ENCODE results near the gene SLC17A9. TPM values are rescaled to one million over a fixed set of nuclear protein-coding genes. Genes with fewer than 3 reads are reported as not detected.

SLC17A9 gene
- total RNA-seq, 2 donors from 2014 or later = 5.2 to 7.0 TPM

GRCh38 chr20:63007646-63008488, 55.4 kb downstream of the SLC17A9 start:
- H3K36me3 Mint-ChIP-seq (ENCODE audit: low read depth) = no peaks in the 10 kb centered on the region
- no peak for ATAC-seq (replicated peaks)
- H3K4me3 Mint-ChIP-seq = peak overlapping the region; percentile 42
- H3K4me1 Mint-ChIP-seq = peaks cover 7% of the 10 kb centered on the region
- no peak overlapping the region for H3K27ac Mint-ChIP-seq
- peaks cover 26% of the 10 kb centered on the region for H3K27me3 Mint-ChIP-seq
- H3K9me3 Mint-ChIP-seq = no peaks in the 10 kb centered on the region

- Mint-ChIP-seq H3K9me3 (peaks cover 7% of the 10 kb centered on the region), H3K27ac (no peak overlapping the region), H3K4me3 (peak overlapping the region; percentile 42), H3K4me1 (peaks cover 7% of the 10 kb centered on the region), H3K36me3 (ENCODE audit: low read depth) (no peaks in the 10 kb centered on the region), H3K27me3 (peaks cover 28% of the 10 kb centered on the region)
- ATAC-seq (replicated peaks) = peak; percentile 2
These were observed 56.1 kb downstream of the SLC17A9 start for GRCh38 chr20:63008541-63009044.

GRCh38 chr20:63009045-63009961, 56.8 kb downstream of the SLC17A9 start:
- ATAC-seq (replicated peaks) = peak; percentile 71
- H3K27ac Mint-ChIP-seq = no peak overlapping the region
- no peaks in the 10 kb centered on the region for H3K36me3 Mint-ChIP-seq (ENCODE audit: low read depth)
- H3K27me3 Mint-ChIP-seq = peaks cover 25% of the 10 kb centered on the region
- peaks cover 8% of the 10 kb centered on the region for H3K9me3 Mint-ChIP-seq
- H3K4me1 Mint-ChIP-seq = peaks cover 7% of the 10 kb centered on the region
- peak overlapping the region; percentile 82 for H3K4me3 Mint-ChIP-seq

DNA sequence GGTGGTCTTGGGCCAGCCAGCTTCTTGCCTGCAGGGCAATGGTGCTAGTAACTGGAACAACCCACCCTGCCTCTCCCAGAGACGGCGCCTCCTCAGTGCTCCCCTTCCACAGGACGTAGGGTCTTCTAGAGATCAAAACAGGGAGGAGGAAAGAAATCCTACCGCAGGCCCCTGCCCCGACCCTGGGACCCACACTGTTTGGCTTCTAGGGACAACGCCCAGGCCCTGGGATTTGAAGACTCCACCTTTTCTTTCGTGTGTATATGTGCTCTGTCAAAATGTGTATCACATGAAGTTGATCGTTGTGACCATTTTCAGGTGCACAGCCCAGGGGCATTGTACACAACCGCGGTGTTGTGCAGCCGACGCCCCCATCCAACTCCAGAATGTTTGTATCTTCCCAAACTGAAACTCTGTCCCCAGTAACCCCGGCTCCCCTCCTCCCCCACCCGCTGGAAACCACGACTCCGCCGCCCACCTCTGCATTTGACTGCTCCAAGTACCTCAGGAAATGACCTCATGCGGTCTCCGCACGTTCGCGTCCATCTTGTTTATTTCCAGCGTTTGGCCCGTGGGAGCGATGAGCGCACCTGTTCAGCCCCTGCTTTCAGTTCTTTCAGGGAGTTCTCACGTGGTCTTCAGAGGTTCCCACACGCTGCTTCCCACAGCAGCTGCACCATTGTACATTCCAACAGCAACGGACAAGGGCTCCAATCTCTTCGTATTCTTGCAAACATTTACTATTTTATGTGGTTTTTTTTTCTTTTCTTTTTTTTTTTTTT, 57.7 kb downstream of the SLC17A9 start:
- no peaks in the 10 kb centered on the region for H3K36me3 Mint-ChIP-seq (ENCODE audit: low read depth)
- H3K4me3 Mint-ChIP-seq = peak overlapping the region; percentile 82
- H3K27ac Mint-ChIP-seq = peak overlapping the region; percentile 68
- ATAC-seq (replicated peaks) = peak; percentile 84
- H3K4me1 Mint-ChIP-seq = peaks cover 7% of the 10 kb centered on the region
- H3K9me3 Mint-ChIP-seq = peaks cover 8% of the 10 kb centered on the region
- H3K27me3 Mint-ChIP-seq = peaks cover 28% of the 10 kb centered on the region

GRCh38 chr20:63011798-63012197, 59.3 kb downstream of the SLC17A9 start:
- Mint-ChIP-seq H3K4me1 (peaks cover 7% of the 10 kb centered on the region), H3K27ac (no peak overlapping the region), H3K27me3 (peaks cover 32% of the 10 kb centered on the region), H3K9me3 (peaks cover 8% of the 10 kb centered on the region), H3K4me3 (no peak overlapping the region), H3K36me3 (ENCODE audit: low read depth) (no peaks in the 10 kb centered on the region)
- ATAC-seq (replicated peaks) = no peak

- Mint-ChIP-seq H3K9me3 (peaks cover 8% of the 10 kb centered on the region), H3K4me3 (no peak overlapping the region), H3K27ac (no peak overlapping the region), H3K4me1 (peaks cover 7% of the 10 kb centered on the region), H3K27me3 (peaks cover 32% of the 10 kb centered on the region), H3K36me3 (ENCODE audit: low read depth) (no peaks in the 10 kb centered on the region)
- ATAC-seq (replicated peaks) = no peak
These were observed 60.7 kb downstream of the SLC17A9 start for GRCh38 chr20:63013207-63013606.

- peaks cover 8% of the 10 kb centered on the region for H3K9me3 Mint-ChIP-seq
- peaks cover 32% of the 10 kb centered on the region for H3K27me3 Mint-ChIP-seq
- ATAC-seq (replicated peaks) = no peak
- peaks cover 7% of the 10 kb centered on the region for H3K4me1 Mint-ChIP-seq
- H3K36me3 Mint-ChIP-seq (ENCODE audit: low read depth) = no peaks in the 10 kb centered on the region
- H3K27ac Mint-ChIP-seq = no peak overlapping the region
- no peak overlapping the region for H3K4me3 Mint-ChIP-seq
These were observed 61.8 kb downstream of the SLC17A9 start for GRCh38 chr20:63014287-63014686.

- ATAC-seq (replicated peaks) = no peak
- H3K4me1 Mint-ChIP-seq = peaks cover 7% of the 10 kb centered on the region
- H3K27ac Mint-ChIP-seq = no peak overlapping the region
- H3K4me3 Mint-ChIP-seq = no peak overlapping the region
- H3K9me3 Mint-ChIP-seq = peaks cover 8% of the 10 kb centered on the region
- peaks cover 36% of the 10 kb centered on the region for H3K27me3 Mint-ChIP-seq
- H3K36me3 Mint-ChIP-seq (ENCODE audit: low read depth) = no peaks in the 10 kb centered on the region
These were observed 62.2 kb downstream of the SLC17A9 start for GRCh38 chr20:63014710-63015109.

DNA sequence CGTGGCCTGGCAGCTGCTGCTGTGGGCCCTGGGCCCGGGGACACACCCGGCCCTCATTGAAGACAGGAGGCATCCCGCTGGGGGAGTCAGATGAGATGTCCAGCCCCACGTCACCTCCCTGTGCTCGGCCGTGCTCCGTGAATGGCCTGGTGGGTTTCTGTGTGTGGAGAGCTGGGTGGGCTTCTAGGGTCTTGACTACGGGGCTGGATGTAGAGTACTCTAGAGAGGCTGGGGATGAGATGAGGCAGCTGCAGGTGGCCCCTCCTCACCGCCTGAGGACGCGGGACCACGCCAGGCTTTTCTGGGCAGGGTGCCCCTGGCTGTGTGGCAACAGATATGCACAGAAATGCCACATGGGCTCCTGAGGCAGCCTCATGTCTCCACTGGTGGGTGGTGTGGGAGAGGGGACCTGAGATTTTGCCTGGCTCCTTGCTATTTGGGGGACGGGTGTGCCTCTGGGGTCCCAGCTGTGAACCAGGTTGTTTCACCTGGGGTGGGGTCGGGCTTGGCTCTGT, 62.7 kb downstream of the SLC17A9 start:
- H3K4me3 Mint-ChIP-seq = no peak overlapping the region
- peaks cover 8% of the 10 kb centered on the region for H3K9me3 Mint-ChIP-seq
- peaks cover 38% of the 10 kb centered on the region for H3K27me3 Mint-ChIP-seq
- H3K27ac Mint-ChIP-seq = no peak overlapping the region
- peaks cover 4% of the 10 kb centered on the region for H3K4me1 Mint-ChIP-seq
- ATAC-seq (replicated peaks) = no peak
- H3K36me3 Mint-ChIP-seq (ENCODE audit: low read depth) = no peaks in the 10 kb centered on the region

GRCh38 chr20:63015662-63016361, 63.3 kb downstream of the SLC17A9 start:
- H3K4me3 Mint-ChIP-seq = no peak overlapping the region
- no peaks in the 10 kb centered on the region for H3K4me1 Mint-ChIP-seq
- ATAC-seq (replicated peaks) = no peak
- no peak overlapping the region for H3K27ac Mint-ChIP-seq
- peaks cover 40% of the 10 kb centered on the region for H3K27me3 Mint-ChIP-seq
- H3K36me3 Mint-ChIP-seq (ENCODE audit: low read depth) = no peaks in the 10 kb centered on the region
- peaks cover 8% of the 10 kb centered on the region for H3K9me3 Mint-ChIP-seq

GRCh38 chr20:63016514-63017075, 64.1 kb downstream of the SLC17A9 start:
- no peak overlapping the region for H3K27ac Mint-ChIP-seq
- peaks cover 40% of the 10 kb centered on the region for H3K27me3 Mint-ChIP-seq
- H3K4me1 Mint-ChIP-seq = no peaks in the 10 kb centered on the region
- H3K36me3 Mint-ChIP-seq (ENCODE audit: low read depth) = no peaks in the 10 kb centered on the region
- H3K9me3 Mint-ChIP-seq = peaks cover 8% of the 10 kb centered on the region
- no peak for ATAC-seq (replicated peaks)
- H3K4me3 Mint-ChIP-seq = no peak overlapping the region

GRCh38 chr20:63017076-63017825, 64.7 kb downstream of the SLC17A9 start:
- H3K27ac Mint-ChIP-seq = no peak overlapping the region
- no peak for ATAC-seq (replicated peaks)
- no peak overlapping the region for H3K4me3 Mint-ChIP-seq
- H3K27me3 Mint-ChIP-seq = peaks cover 40% of the 10 kb centered on the region
- no peaks in the 10 kb centered on the region for H3K36me3 Mint-ChIP-seq (ENCODE audit: low read depth)
- no peaks in the 10 kb centered on the region for H3K4me1 Mint-ChIP-seq
- H3K9me3 Mint-ChIP-seq = peaks cover 8% of the 10 kb centered on the region

All from activated T-helper 17 cell treated with anti-CD3 and anti-CD28 coated beads, Interleukin-2, amount 50 U/mL, for 72 hours (primary cell).